ENCODE results near the gene HIPK2.

- TF ChIP-seq, protein P1, sequence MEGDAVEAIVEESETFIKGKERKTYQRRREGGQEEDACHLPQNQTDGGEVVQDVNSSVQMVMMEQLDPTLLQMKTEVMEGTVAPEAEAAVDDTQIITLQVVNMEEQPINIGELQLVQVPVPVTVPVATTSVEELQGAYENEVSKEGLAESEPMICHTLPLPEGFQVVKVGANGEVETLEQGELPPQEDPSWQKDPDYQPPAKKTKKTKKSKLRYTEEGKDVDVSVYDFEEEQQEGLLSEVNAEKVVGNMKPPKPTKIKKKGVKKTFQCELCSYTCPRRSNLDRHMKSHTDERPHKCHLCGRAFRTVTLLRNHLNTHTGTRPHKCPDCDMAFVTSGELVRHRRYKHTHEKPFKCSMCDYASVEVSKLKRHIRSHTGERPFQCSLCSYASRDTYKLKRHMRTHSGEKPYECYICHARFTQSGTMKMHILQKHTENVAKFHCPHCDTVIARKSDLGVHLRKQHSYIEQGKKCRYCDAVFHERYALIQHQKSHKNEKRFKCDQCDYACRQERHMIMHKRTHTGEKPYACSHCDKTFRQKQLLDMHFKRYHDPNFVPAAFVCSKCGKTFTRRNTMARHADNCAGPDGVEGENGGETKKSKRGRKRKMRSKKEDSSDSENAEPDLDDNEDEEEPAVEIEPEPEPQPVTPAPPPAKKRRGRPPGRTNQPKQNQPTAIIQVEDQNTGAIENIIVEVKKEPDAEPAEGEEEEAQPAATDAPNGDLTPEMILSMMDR (conservative IDR thresholded peaks at IDR 0.05 in 1 of 2, IDR thresholded peaks at IDR 0.05 in 1 of 2; ENCODE audit: extremely low read depth in 1 of 2, insufficient read depth in 1 of 2, low read depth in 1 of 2, low read length in 2 of 2) = no peak
- no peak for TF ChIP-seq EZH2 (IDR thresholded peaks at IDR 0.05; ENCODE audit: borderline replicate concordance, low read length)
These were observed 19.4 kb downstream of the HIPK2 start for GRCh38 chr7:139758388-139758787.
